ENCODE measurements around the gene SIRT7. TPM values are rescaled to one million over a fixed set of nuclear protein-coding genes. Genes with fewer than 3 reads are reported as not detected.

Gene SIRT7
- total and polyA plus RNA-seq, 2 donors (not counting 1 experiment from before 2014, with no cell fraction given): 3.3 to 18.7 TPM

DNA sequence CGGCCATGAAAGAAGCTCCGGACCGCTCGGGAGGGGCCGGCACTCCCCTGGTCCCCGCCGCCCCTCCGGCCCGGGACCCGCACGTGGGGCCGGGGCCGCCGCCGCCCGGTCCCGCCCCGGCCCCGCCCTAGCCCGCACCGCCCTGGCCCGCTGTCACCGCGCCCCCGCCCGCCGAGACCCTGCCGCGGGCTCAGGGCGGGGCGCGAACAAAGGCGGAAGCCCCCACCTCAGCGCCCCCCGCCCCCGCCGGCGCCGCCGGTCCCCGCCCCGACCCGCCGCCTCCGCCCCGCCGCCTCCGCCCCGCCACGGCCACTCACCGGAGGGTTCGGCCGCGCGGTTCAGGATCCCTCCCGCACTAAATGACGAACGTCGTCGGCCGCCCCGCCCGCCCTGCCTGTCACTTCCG lies 47.0 kb downstream of the SIRT7 start, which contains the start of gene ARHGDIA:
Gene ARHGDIA, minus strand, starts transcription at position 357 of the 406 bp plus-strand sequence. CDS start 1,407 bp downstream, outside the sequence.
- H3K27ac ChIP-seq (ENCODE audit: insufficient read depth, low read length): peak within 1 kb of the TSS; percentile 99
- H2AFZ ChIP-seq (ENCODE audit: low read length): peak within 1 kb of the TSS; percentile 69
- peak within 1 kb of the TSS; percentile 61 to 89 (median 87) for H3K4me3 ChIP-seq (replicated peaks in 1 of 4; ENCODE audit: control extremely low read depth in 1 of 4, insufficient read depth in 1 of 4, low read depth in 3 of 4, low read length in 4 of 4)
- no peak for DNase-seq (ENCODE audit: low read depth in 2 of 2)
- peaks cover 14% of the 10 kb centered on the region for H3K36me3 ChIP-seq (ENCODE audit: control insufficient read depth, insufficient read depth, low read length)
- peaks cover 26% of the 10 kb centered on the region for H3K79me2 ChIP-seq (ENCODE audit: control insufficient read depth, insufficient read depth, low read length)
- no peaks in the 10 kb centered on the region for H3K27me3 ChIP-seq (ENCODE audit: control insufficient read depth, insufficient read depth, low read length)
- TF ChIP-seq EZH2 (IDR thresholded peaks at IDR 0.05; ENCODE audit: low read length, missing control alignments): no peak
- TF ChIP-seq, protein P1, sequence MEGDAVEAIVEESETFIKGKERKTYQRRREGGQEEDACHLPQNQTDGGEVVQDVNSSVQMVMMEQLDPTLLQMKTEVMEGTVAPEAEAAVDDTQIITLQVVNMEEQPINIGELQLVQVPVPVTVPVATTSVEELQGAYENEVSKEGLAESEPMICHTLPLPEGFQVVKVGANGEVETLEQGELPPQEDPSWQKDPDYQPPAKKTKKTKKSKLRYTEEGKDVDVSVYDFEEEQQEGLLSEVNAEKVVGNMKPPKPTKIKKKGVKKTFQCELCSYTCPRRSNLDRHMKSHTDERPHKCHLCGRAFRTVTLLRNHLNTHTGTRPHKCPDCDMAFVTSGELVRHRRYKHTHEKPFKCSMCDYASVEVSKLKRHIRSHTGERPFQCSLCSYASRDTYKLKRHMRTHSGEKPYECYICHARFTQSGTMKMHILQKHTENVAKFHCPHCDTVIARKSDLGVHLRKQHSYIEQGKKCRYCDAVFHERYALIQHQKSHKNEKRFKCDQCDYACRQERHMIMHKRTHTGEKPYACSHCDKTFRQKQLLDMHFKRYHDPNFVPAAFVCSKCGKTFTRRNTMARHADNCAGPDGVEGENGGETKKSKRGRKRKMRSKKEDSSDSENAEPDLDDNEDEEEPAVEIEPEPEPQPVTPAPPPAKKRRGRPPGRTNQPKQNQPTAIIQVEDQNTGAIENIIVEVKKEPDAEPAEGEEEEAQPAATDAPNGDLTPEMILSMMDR (conservative IDR thresholded peaks at IDR 0.05 in 1 of 2, IDR thresholded peaks at IDR 0.05 in 1 of 2; ENCODE audit: low read depth in 1 of 2, low read length in 2 of 2): no peak
- no peaks in the 10 kb centered on the region for H3K9me3 ChIP-seq (ENCODE audit: control insufficient read depth, insufficient read depth, low read depth, low read length)
- peaks cover 18% of the 10 kb centered on the region for H3K4me1 ChIP-seq (ENCODE audit: control insufficient read depth, extremely low read depth, insufficient read depth, low read length)
- H3K4me2 ChIP-seq (ENCODE audit: extremely low read depth, insufficient read depth, low read length): peak within 1 kb of the TSS; percentile 97
- no peaks in the 10 kb centered on the region for H4K20me1 ChIP-seq (ENCODE audit: control insufficient read depth, extremely low read depth, insufficient read depth, low read length)
- H3K9ac ChIP-seq (ENCODE audit: insufficient read depth, low read length): peak within 1 kb of the TSS; percentile 97

DNA sequence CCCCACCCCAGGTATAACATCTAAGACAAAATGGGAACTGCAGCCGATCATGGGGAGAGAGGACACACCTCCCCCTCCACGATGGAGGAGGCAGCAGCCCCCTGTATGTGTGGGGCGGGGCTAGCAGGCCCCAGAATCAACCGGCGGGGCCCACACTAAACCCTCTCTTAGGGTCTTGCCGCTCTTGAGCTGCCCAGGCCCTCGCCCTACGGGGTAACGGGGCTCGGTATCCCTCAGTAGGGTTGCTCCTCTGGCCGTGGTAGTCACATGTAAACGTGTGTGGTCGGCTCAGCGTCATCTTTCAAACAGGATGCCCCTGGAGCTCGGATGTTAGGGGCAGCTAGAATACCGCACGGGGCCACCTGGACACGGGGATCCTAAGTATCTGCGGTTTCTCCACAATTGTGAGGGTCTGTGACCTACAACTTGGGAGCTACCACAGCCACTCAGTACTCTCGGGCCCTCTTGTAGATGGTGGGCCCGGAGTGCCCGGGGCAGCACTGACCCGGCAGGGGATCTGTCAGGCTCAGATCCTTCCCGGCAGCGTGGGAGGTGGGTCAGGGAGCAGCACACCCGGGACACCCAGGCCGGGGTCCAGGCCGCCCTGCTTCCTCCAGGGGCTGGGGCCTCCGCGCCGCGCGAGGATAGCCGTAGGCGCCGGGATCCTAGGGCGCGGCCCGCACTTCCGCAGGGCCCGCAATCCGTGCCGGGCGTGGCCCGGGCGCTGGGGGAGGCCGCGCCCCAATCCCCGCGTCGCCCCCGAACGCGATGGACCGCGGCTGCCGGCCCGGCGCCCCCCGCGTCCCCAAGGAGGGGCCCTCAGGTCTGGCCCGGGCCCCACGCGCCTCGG lies 47.6 kb downstream of the SIRT7 start:
- Histone ChIP-seq H3K79me2 (ENCODE audit: control insufficient read depth, insufficient read depth, low read length) (peaks cover 26% of the 10 kb centered on the region), H3K36me3 (ENCODE audit: control insufficient read depth, insufficient read depth, low read length) (peaks cover 20% of the 10 kb centered on the region), H3K4me3 (replicated peaks in 1 of 4; ENCODE audit: control extremely low read depth in 1 of 4, insufficient read depth in 1 of 4, low read depth in 3 of 4, low read length in 4 of 4) (peak overlapping the region; percentile 61 to 89 (median 87)), H4K20me1 (ENCODE audit: control insufficient read depth, extremely low read depth, insufficient read depth, low read length) (no peaks in the 10 kb centered on the region), H3K27me3 (ENCODE audit: control insufficient read depth, insufficient read depth, low read length) (no peaks in the 10 kb centered on the region), H2AFZ (ENCODE audit: low read length) (no peak overlapping the region), H3K9ac (ENCODE audit: insufficient read depth, low read length) (peak overlapping the region; percentile 97), H3K9me3 (ENCODE audit: control insufficient read depth, insufficient read depth, low read depth, low read length) (no peaks in the 10 kb centered on the region), H3K4me2 (ENCODE audit: extremely low read depth, insufficient read depth, low read length) (peak overlapping the region; percentile 97), H3K4me1 (ENCODE audit: control insufficient read depth, extremely low read depth, insufficient read depth, low read length) (peaks cover 20% of the 10 kb centered on the region), H3K27ac (ENCODE audit: insufficient read depth, low read length) (peak overlapping the region; percentile 97)
- TF ChIP-seq, protein P1 (conservative IDR thresholded peaks at IDR 0.05 in 1 of 2, IDR thresholded peaks at IDR 0.05 in 1 of 2; ENCODE audit: low read depth in 1 of 2, low read length in 2 of 2): no peak
- TF ChIP-seq EZH2 (IDR thresholded peaks at IDR 0.05; ENCODE audit: low read length, missing control alignments): no peak
- peak; percentile 46 to 66 for DNase-seq (ENCODE audit: low read depth in 2 of 2)

All from fibroblast of lung (primary cell).